Sigmoid colon (tissue), 4 donors: ENCODE data around the gene ABHD6.

Experiments
- CTCF ChIP-seq, 4 experiments: fragments of 450-650 bp in 3 of 4; fragments of 200-600 bp in 1 of 4; IDR thresholded peaks; one replicate each; pipeline ENCODE4 v1.5.1; 2016 to 2019; ENCODE audit warnings: antibody characterized with exemption in 4 of 4, mild to moderate bottlenecking in 3 of 4, moderate library complexity in 2 of 4
- POLR2AphosphoS5 ChIP-seq, 4 donors: sonication (generic); formaldehyde crosslinking; IDR thresholded peaks; one replicate each; pipeline ENCODE4 v1.6.1; 2017; ENCODE audit warnings: antibody characterized with exemption in 4 of 4

DNA sequence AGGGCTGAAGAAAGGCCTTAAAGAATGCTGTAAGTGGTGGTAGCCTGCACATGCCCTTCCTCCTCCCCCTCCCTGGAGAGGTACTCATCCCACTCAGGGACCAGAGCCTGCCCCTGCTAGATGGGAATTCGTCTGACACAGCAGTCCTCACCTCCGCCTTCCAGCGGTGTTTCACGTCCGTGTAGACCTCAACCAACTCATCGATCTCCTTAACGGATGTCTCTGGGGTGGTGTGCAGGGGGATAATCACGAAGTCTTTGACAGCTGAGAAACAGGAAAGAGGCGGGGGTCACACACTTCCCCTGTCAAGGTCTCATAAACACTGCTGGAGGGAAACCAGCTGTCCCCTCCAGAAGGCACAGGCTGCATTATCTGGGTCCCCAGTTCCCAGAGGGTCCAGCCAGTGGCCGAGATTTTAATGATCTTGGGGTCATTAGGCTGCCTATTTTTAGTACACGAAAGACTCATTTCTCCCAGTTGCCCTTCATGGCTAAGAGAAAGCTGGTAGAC is 36.7 kb upstream of the ABHD6 start:
- TF ChIP-seq CTCF (IDR thresholded peaks at IDR 0.05) = no peak
- TF ChIP-seq POLR2AphosphoS5 (IDR thresholded peaks at IDR 0.05) = no peak
